ENCODE data around the gene EIF4G1. TPM values are rescaled to one million over a fixed set of nuclear protein-coding genes. Genes with fewer than 3 reads are reported as not detected.

The EIF4G1 gene
- total RNA-seq, 2 donors from 2014 or later: 263 to 524 TPM

- H3K27me3 ChIP-seq: no peaks in the 10 kb centered on the region
- TF ChIP-seq CTCF (IDR thresholded peaks at IDR 0.05): no peak
- H3K27ac ChIP-seq: no peak overlapping the region
- no peak for DNase-seq
- peaks cover 5% of the 10 kb centered on the region for H3K4me1 ChIP-seq
- no peak overlapping the region for H3K9ac ChIP-seq (ENCODE audit: low read depth in 2 of 2, low read length in 2 of 2)
- H3K4me3 ChIP-seq: no peak overlapping the region
- H3K36me3 ChIP-seq: no peaks in the 10 kb centered on the region
- intact Hi-C loops (cut with DNase I): no loop called here
- no peaks in the 10 kb centered on the region for H3K9me3 ChIP-seq
These were observed 35.4 kb downstream of the EIF4G1 start for GRCh38 chr3:184349563-184350470.

GRCh38 chr3:184350618-184351017 is 36.2 kb downstream of the EIF4G1 start:
- H3K27ac ChIP-seq: no peak overlapping the region
- DNase-seq: no peak
- no peaks in the 10 kb centered on the region for H3K9me3 ChIP-seq
- H3K27me3 ChIP-seq: no peaks in the 10 kb centered on the region
- H3K4me1 ChIP-seq: peaks cover under 1% of the 10 kb centered on the region
- no peak overlapping the region for H3K9ac ChIP-seq (ENCODE audit: low read depth in 2 of 2, low read length in 2 of 2)
- no peak for TF ChIP-seq CTCF (IDR thresholded peaks at IDR 0.05)
- no peaks in the 10 kb centered on the region for H3K36me3 ChIP-seq
- intact Hi-C loops (cut with DNase I): no loop called here
- no peak overlapping the region for H3K4me3 ChIP-seq

GRCh38 chr3:184351511-184352148 is 37.2 kb downstream of the EIF4G1 start:
- H3K36me3 ChIP-seq: no peaks in the 10 kb centered on the region
- no peak for DNase-seq

GRCh38 chr3:184352149-184352785 is 37.9 kb downstream of the EIF4G1 start:
- peak; percentile 95 for DNase-seq
- H3K27me3 ChIP-seq: no peaks in the 10 kb centered on the region
- H3K36me3 ChIP-seq: no peaks in the 10 kb centered on the region
- intact Hi-C loops (cut with DNase I): no loop called here
- no peak overlapping the region for H3K4me3 ChIP-seq
- H3K4me1 ChIP-seq: no peaks in the 10 kb centered on the region
- H3K27ac ChIP-seq: peak overlapping the region; percentile 83
- TF ChIP-seq CTCF (IDR thresholded peaks at IDR 0.05): no peak
- no peaks in the 10 kb centered on the region for H3K9me3 ChIP-seq
- peak overlapping the region; percentile 28 to 57 for H3K9ac ChIP-seq (ENCODE audit: low read depth in 2 of 2, low read length in 2 of 2)

More at GRCh38 chr3:184351511-184352148, 37.2 kb downstream of the EIF4G1 start:
- peak overlapping the region; percentile 83 for H3K27ac ChIP-seq
- no peaks in the 10 kb centered on the region for H3K4me1 ChIP-seq
- H3K27me3 ChIP-seq: no peaks in the 10 kb centered on the region
- peak overlapping the region in 1 of 2 donors; percentile 57 for H3K9ac ChIP-seq (ENCODE audit: low read depth in 2 of 2, low read length in 2 of 2)
- H3K9me3 ChIP-seq: no peaks in the 10 kb centered on the region
- no peak overlapping the region for H3K4me3 ChIP-seq
- no peak for TF ChIP-seq CTCF (IDR thresholded peaks at IDR 0.05)
- intact Hi-C loops (cut with DNase I): no loop called here

- intact Hi-C loops (cut with DNase I): no loop called here
These were observed 38.6 kb downstream of the EIF4G1 start for GRCh38 chr3:184352897-184353545.

More at GRCh38 chr3:184352897-184353545, 38.6 kb downstream of the EIF4G1 start:
- Histone ChIP-seq H3K27ac (peak overlapping the region; percentile 83), H3K36me3 (no peaks in the 10 kb centered on the region), H3K27me3 (no peaks in the 10 kb centered on the region), H3K9me3 (no peaks in the 10 kb centered on the region), H3K9ac (ENCODE audit: low read depth in 2 of 2, low read length in 2 of 2) (peak overlapping the region in 1 of 2 donors; percentile 53), H3K4me1 (no peaks in the 10 kb centered on the region), H3K4me3 (no peak overlapping the region)
- no peak for DNase-seq
- no peak for TF ChIP-seq CTCF (IDR thresholded peaks at IDR 0.05)
